Transverse colon (tissue), 4 donors: Measurements from ENCODE around the gene STXBP2. TPM values are rescaled to one million over a fixed set of nuclear protein-coding genes. Genes with fewer than 3 reads are reported as not detected.

Experiments used
- DNase-seq: peaks from one replicate; pipeline ENCODE4 v3.0.0-alpha.2; 2019
- H3K27ac ChIP-seq, 4 donors: fragments of 200-600 bp; sonication (generic); 2 replicates each; pipeline ENCODE4 v1.5.1; 2016 to 2018; ENCODE audit warnings: inconsistent platforms in 4 of 4
- H3K27me3 ChIP-seq: fragments of 200-600 bp; sonication (generic); 2 replicates; pipeline ENCODE4 v1.5.1; 2017; ENCODE audit warnings: inconsistent platforms
- H3K36me3 ChIP-seq, 4 donors: fragments of 200-600 bp; sonication (generic); 2 replicates each; pipeline ENCODE4 v1.5.1; 2017 to 2019; ENCODE audit warnings: inconsistent platforms in 4 of 4
- H3K4me1 ChIP-seq, 4 donors: fragments of 200-600 bp; sonication (generic); 2 replicates each; pipeline ENCODE4 v1.5.1; 2017 to 2020; ENCODE audit warnings: inconsistent platforms in 4 of 4
- H3K4me3 ChIP-seq, 4 donors: fragments of 200-600 bp; sonication (generic); 1 replicate in 1 of 4; 2 replicates in 3 of 4; pipeline versions ENCODE4 v1.5.1 to v1.6.1; 2017 to 2019; ENCODE audit warnings: inconsistent platforms in 4 of 4
- H3K9me3 ChIP-seq, 2 donors: fragments of 200-600 bp; sonication (generic); 2 replicates each; pipeline ENCODE4 v1.5.1; 2017 to 2019; ENCODE audit warnings: inconsistent platforms in 2 of 2
- EP300 ChIP-seq: sonication (generic); formaldehyde crosslinking; IDR thresholded peaks from one replicate; pipeline ENCODE4 v1.6.1; 2017; ENCODE audit warnings: antibody characterized with exemption, low read depth
- POLR2A ChIP-seq: fragments of 450-650 bp; IDR thresholded peaks from one replicate; pipeline ENCODE4 v1.6.1; 2016; ENCODE audit warnings: antibody characterized with exemption, mild to moderate bottlenecking, moderate library complexity
- POLR2AphosphoS5 ChIP-seq, 3 donors: sonication (generic); formaldehyde crosslinking; IDR thresholded peaks; one replicate each; pipeline ENCODE4 v1.6.1; 2016; ENCODE audit warnings: antibody characterized with exemption in 3 of 3
- WGBS, 2 donors: methylation state at CpG; one replicate each; pipeline ENCODE4 v1.1.5; 2018; ENCODE audit warnings: low coverage in 1 of 2; 5-methylcytosine and 5-hydroxymethylcytosine counted together
- in situ Hi-C, 4 donors: fragments of 200-750 bp; cut with MboI; loops; one replicate each; pipeline versions ENCODE4 v1.15.0 to v1.15.1; 2017; ENCODE audit warnings: low sequenced_read_pairs in 3 of 4, low pct_ligation_motif_present in 1 of 4, low pct_unique_long_range_greater_than_20kb in 1 of 4
- intact Hi-C: fragments of 100-400 bp; cut with DNase I; formaldehyde crosslinking; loops from one replicate; pipeline ENCODE4 v1.15.1; 2023; ENCODE audit warnings: low total_unique reads
- total RNA-seq, 4 donors: library from RNA; depleted of rRNA; stranded (reverse); fragments of >200 nt; gene quantifications; one replicate each; pipeline ENCODE4 v1.1.0, GENCODE V29; 2016
- TF ChIP-seq, protein P1 (sequence below), 5 experiments: fragments of 200-600 bp in 3 of 5; fragments of 450-650 bp in 2 of 5; sonication (generic) in 3 of 5; IDR thresholded peaks; 1 replicate in 2 of 5; 2 replicates in 3 of 5; pipeline ENCODE4 v1.5.1; 2016 to 2017; ENCODE audit warnings: antibody characterized with exemption in 5 of 5, inconsistent platforms in 3 of 5, mild to moderate bottlenecking in 2 of 5, moderate library complexity in 1 of 5

STXBP2 gene
- total RNA-seq, 4 donors from 2014 or later, result 132 to 303 (median 205) TPM

DNA sequence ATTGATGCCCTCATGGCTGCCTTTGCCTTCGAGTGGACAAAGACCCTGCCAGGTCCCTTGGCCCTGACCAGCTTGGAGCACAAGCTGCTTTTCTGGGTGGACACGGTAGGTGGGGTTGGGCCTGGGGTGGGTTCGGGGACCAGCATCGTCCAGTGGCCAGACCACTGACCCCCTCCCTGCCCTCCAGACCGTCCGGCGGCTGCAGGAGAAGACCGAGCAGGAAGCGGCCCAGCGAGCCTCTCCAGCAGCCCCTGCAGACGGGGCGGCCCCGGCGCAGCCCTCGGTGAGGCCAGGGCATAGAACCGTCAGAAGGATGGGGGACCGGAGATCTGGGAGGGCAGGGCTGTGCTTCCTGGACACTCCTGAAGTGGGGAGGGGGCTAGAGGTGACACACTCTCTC lies 30.6 kb upstream of the STXBP2 start:
- no peak overlapping the region for H3K4me3 ChIP-seq
- TF ChIP-seq POLR2A (no peak), POLR2AphosphoS5 (IDR thresholded peaks at IDR 0.05) (no peak), EP300 (no peak)
- TF ChIP-seq, protein P1, sequence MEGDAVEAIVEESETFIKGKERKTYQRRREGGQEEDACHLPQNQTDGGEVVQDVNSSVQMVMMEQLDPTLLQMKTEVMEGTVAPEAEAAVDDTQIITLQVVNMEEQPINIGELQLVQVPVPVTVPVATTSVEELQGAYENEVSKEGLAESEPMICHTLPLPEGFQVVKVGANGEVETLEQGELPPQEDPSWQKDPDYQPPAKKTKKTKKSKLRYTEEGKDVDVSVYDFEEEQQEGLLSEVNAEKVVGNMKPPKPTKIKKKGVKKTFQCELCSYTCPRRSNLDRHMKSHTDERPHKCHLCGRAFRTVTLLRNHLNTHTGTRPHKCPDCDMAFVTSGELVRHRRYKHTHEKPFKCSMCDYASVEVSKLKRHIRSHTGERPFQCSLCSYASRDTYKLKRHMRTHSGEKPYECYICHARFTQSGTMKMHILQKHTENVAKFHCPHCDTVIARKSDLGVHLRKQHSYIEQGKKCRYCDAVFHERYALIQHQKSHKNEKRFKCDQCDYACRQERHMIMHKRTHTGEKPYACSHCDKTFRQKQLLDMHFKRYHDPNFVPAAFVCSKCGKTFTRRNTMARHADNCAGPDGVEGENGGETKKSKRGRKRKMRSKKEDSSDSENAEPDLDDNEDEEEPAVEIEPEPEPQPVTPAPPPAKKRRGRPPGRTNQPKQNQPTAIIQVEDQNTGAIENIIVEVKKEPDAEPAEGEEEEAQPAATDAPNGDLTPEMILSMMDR (IDR thresholded peaks at IDR 0.05), result no peak
- H3K4me1 ChIP-seq, result no peaks in the 10 kb centered on the region
- H3K9me3 ChIP-seq, result no peaks in the 10 kb centered on the region
- in situ Hi-C loops, result no loop called here
- no peaks in the 10 kb centered on the region for H3K36me3 ChIP-seq
- WGBS, 2 donors, result 85% methylated on average over 17 of the region's 17 CpGs; no CpG with 5 or more reads in 1 of the 2 donors
- intact Hi-C loops, result no loop called here
- no peak overlapping the region for H3K27ac ChIP-seq
- H3K27me3 ChIP-seq, result peaks cover 11% of the 10 kb centered on the region
- no peak for DNase-seq

DNA sequence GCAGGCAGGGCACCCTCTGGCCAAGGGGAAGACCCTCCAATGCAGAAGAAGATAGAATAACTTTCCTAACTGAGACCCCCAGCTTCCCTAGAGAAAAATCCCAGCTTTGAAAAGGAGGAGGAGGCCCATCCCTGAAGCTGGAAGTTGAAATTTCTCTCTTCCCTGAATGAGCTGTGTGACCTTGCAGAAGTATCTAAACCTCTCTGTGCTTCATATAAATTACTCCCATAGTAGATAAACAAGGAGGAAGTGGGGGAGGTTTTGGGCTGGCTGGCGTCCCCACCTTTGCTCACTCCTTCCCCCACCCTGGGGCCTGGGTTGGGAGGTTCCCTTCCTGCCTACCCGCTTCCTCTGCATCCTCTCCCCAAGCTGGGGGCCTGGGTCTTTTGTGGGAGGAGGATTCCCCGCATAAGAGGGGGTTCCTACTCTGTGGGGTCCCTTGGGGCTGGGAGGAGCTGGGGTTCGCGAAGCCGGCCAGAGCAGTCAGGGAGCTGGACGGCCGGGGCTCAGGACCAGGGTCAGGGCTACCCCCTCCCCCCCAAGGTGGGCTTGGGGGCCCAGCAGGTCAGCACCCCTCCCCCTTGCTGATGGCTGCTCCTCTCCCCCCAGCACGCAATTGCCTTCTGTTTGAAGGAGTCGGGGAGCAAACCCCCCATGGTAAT lies 29.6 kb upstream of the STXBP2 start:
- Histone ChIP-seq H3K9me3 (no peaks in the 10 kb centered on the region), H3K4me1 (no peaks in the 10 kb centered on the region), H3K36me3 (no peaks in the 10 kb centered on the region), H3K4me3 (no peak overlapping the region), H3K27ac (no peak overlapping the region), H3K27me3 (peaks cover 3% of the 10 kb centered on the region)
- intact Hi-C loops, result loop anchor here (1.0 kb wide), 1 partner anchor 14 kb away; no protein-coding TSS in a partner anchor
- in situ Hi-C loops, result no loop called here
- WGBS, 2 donors, result 80 to 84% methylated on average over 2 to 10 of the region's 10 CpGs
- no peak for TF ChIP-seq POLR2AphosphoS5 (IDR thresholded peaks at IDR 0.05)
- TF ChIP-seq, protein P1 (IDR thresholded peaks at IDR 0.05), result no peak
- TF ChIP-seq POLR2A, result no peak
- no peak for TF ChIP-seq EP300
- DNase-seq, result no peak

DNA sequence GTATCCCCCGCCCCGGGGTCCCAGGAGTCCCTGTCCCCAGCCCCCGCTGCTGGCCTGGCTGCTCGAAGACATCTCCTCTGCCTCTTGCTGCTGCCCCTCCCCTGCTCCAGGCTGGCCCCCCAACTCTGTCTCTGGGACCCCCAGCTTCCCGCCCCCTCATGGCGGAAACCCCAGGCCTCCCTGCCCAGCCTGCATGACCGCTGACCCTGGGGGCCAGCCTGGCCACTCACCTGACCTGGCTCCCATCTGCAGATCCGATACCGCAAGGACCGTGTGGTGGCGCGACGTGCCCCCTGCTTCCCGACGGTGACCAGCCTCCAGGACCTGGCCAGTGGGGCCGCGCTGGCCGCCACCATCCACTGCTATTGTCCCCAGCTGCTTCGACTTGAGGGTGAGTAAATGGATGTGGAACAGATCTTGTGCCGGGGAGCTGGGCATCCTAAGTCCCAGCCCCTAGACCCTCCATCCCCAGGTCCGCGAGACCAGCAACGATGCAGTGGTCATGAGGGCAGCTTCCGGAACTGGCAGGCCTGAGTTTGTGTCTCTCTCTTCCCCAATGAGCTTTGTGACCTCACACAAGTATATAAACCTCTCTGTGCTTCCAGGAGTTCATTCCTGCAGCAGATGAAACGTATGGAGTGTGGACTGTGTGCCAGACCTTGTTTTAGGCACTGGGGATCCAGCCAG lies 28.9 kb upstream of the STXBP2 start:
- TF ChIP-seq EP300, result no peak
- TF ChIP-seq POLR2AphosphoS5 (IDR thresholded peaks at IDR 0.05), result no peak
- no peak for TF ChIP-seq POLR2A
- TF ChIP-seq, protein P1 (IDR thresholded peaks at IDR 0.05), result no peak
- intact Hi-C loops (loop anchor here (1.0 kb wide), 1 partner anchor 15 kb away; no protein-coding TSS in a partner anchor), in situ Hi-C loops (no loop called here)
- Histone ChIP-seq H3K4me3 (no peak overlapping the region), H3K4me1 (no peaks in the 10 kb centered on the region), H3K9me3 (no peaks in the 10 kb centered on the region), H3K27ac (no peak overlapping the region), H3K36me3 (no peaks in the 10 kb centered on the region), H3K27me3 (no peaks in the 10 kb centered on the region)
- 90% methylated on average over 25 of the region's 25 CpGs; no CpG with 5 or more reads in 1 of the 2 donors for WGBS, 2 donors
- DNase-seq, result no peak

DNA sequence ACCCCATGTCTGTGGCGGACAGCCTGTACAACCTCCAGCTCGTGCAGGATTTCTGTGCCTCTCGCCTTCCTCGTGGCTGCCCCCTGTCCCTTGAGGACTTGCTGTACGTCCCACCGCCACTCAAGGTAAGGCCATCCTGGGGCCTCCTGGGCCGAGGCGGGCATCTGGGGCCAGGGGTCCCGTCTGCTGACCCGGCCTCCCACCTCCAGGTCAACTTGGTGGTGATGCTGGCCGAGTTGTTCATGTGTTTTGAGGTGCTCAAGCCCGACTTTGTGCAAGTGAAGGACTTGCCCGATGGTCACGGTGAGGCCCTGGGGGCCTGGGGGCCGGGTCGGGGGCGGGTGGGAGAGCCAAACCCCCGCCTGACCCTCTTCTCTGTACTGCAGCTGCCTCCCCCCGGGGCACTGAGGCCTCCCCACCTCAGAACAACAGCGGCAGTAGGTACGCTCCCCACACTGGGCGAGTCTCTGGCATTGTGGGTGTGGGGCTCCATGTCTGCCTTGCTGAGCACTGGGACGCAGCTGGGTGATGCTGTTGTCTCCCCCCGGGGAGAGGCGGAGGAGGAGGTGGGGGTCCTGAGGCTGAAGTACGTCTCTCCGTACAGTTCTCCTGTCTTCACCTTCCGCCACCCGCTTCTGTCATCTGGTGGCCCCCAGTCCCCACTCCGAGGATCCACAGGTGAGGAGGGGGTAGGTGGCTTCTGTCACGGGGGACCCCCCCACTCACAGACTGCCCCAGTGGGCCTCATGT lies 26.2 kb upstream of the STXBP2 start:
- Histone ChIP-seq H3K36me3 (no peaks in the 10 kb centered on the region), H3K27me3 (no peaks in the 10 kb centered on the region), H3K27ac (no peak overlapping the region), H3K4me3 (no peak overlapping the region), H3K4me1 (no peaks in the 10 kb centered on the region), H3K9me3 (no peaks in the 10 kb centered on the region)
- in situ Hi-C loops, result no loop called here
- intact Hi-C loops, result no loop called here
- 77 to 89% methylated on average over 6 to 28 of the region's 31 CpGs for WGBS, 2 donors
- DNase-seq, result no peak
- no peak for TF ChIP-seq POLR2A
- TF ChIP-seq EP300, result no peak
- TF ChIP-seq, protein P1 (IDR thresholded peaks at IDR 0.05), result no peak
- TF ChIP-seq POLR2AphosphoS5 (IDR thresholded peaks at IDR 0.05), result no peak
